HG02852 (cell line): ENCODE data around the gene PTPN1.
"Not testable (repeated sequence)": the region's sequence is repeated elsewhere in the genome, so short reads cannot be mapped to it uniquely, and the experiment has no call there.

Experiments used
- ATAC-seq: cut with Tn5 transposase; IDR thresholded peaks from one replicate; pipeline ENCODE4 v1.9.1; 2021; ENCODE audit warnings: mild to moderate bottlenecking, moderate library complexity; ENCODE audit not compliant: unreplicated experiment

Gene PTPN1

DNA sequence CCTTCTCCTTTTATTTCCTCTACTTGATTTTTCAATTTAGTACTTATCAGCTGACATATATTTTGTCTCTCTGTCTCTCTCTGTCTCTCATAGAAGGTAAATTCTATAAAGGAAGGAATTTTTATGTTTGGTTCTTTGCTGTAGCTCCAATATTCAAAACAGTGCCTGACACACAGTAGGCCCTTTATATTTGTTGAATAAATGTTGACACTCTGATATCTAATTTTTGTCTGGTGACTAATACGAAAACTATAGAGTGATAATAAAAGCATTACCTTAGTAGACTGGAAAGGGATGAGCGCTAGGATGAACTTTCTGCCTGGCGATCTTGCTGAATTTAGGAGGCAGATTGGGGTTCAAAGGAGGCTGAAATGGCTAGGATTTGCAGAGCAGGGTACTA is 42.8 kb downstream of the PTPN1 start:
- no peak for ATAC-seq

DNA sequence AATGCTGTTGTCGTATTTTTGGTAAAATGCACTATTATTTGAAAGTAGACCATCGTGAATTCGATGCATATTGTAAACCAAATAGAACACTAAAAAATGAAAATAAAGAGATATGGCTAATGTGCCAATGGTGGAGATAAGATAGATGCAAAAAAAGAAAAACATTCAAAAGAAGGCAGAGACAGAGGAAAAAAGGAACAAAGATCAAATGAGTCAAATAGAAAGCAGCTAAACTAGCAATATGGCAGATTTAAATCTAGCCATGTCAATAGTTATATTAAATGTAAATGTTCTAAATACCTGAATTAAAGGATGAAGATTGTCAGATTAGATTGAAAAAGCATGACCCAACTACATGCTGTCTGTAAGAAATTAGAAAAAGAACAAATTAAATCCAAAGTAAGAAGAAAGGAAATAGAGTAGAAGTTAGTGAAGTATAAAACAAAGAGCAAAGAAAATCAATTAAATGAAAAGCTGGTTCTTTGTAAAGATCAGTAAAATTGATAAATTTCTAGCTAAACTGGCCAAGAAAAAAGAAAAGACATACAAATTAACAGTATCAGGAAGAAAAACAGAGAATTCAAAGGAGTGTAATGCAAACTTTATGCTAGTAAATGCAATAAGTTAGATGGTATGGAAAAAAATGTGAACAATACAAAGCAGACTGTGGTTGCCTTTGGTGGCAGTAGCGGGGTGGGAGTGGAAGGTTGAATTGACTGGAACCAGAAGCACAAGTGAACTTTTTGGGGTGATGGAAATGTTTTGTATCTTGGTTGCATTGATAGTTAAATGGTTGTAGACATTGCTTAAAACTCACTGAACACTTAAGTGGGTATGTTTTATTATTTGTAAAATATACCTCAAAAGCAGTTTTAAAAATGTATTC is 44.8 kb downstream of the PTPN1 start:
- no peak for ATAC-seq

DNA sequence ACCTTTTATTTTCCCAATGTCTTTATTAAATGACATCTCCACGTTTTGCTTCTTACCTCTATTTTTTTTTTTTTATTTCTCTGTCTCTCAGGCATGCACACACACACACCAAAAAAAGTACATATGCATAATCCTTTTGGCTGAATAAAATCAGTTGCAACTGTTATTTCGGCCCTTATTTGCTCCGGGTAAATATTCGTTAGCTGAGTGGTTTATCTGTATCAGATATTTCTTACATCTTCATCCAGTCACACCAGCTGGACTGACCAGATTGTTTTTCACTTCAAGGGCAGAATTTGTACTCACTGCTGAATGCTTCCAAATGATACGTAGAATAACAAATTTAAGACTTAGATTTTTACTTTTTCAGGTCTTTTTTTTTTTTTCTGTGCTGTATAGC is 45.5 kb downstream of the PTPN1 start:
- ATAC-seq: no peak

DNA sequence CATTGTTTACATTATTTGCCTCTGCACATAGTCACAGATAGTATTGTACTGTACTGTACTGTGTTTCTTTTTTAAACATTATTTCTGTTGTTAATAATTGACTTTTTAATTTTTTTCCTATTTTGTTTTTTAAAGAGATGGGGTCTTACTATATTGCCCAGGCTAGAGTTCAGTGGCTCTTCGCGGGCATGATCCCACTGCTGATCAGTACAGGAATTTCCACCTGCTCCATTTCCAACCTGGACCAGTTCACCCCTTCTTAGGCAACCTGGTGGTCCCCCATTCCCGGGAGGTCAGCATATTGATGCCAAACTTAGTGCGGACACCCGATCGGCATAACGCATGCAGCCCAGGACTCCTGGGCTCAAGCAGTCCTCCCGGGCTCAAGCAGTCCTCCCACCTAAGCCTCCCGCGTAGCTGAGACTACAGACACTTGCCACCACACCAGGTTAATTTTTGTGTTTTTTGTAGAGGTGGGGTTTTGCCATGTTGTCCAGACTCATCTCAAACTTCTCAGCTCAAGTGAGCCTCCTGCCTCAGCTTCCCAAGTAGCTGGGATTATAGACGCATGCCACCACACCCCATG is 47.5 kb downstream of the PTPN1 start:
- no peak for ATAC-seq

DNA sequence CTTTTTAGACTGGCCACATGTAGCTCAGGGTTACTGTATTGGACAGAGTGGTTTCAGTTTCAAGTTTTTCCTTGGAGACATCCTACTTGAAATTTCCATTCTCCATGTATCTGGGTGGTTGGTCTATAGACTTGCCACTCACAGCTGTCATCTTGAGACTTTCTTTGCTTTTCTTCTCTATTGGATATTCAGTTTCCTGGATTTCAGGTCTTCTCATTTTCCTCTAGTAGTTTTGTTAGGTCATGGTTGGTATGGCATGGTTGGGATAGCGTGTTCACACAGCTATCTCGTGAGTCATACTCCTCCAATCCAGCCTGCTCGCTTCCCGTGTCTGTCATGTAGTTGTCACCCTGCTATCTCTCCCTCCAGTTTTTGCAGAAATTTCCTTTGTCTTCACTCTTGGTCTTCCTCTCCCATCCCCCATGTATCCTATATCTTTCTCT is 48.3 kb downstream of the PTPN1 start:
- ATAC-seq: no peak

DNA sequence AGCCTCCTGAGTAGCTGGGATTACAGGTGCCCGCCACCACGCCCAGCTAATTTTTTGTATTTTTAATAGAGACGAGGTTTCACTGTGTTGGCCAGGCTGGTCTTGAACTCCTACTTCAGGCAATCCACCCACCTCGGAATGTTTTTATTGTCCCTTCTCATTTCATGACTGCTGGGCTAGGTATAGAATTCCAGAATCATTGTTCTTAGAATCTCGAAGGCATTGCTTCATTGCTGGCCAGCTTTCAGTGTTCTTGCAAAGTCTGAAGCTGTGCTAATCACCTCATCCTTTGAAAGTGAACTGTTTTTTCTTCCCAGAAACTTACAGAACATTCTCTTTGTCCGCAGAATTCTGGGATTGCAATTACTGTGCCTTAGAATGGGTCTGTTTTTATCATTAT is 49.0 kb downstream of the PTPN1 start:
- ATAC-seq: no peak

DNA sequence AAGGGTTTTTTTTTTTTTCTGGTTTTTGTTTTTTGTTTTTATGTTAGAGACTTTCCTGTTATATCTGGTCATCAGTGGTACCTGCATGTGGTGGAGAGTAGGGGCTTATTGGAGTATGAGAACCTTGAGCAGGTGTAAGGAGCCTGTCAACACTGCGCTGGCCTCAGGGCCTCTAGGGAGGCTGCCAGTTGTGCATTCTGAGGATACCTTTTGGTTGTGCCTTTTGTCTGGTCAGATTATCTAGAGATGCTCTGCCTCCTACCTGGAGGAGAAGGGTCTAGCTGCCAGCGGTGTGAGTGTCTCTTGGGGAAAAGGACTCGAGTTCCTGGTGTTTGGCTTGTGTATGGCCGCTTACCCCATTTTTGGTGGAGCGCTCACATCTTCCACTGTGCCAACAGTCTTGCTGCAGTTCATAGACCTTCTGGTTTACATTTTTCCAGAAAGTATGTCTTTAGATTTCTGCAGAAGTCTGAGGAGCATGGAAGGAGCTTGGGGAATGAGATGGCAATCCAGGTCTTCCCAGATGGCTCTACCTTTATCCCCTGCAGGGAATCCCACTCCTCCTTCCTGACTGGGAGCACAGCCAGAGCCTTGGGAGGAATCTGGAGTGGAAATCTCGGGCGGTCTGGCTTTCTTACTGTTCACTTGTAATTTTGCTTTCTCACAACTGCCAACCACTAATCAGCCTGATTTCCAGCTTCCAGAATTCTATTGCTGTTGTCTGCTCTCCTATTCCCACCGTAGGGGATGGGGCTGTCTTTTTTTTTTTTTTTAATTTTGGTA is 49.9 kb downstream of the PTPN1 start:
- no peak for ATAC-seq

DNA sequence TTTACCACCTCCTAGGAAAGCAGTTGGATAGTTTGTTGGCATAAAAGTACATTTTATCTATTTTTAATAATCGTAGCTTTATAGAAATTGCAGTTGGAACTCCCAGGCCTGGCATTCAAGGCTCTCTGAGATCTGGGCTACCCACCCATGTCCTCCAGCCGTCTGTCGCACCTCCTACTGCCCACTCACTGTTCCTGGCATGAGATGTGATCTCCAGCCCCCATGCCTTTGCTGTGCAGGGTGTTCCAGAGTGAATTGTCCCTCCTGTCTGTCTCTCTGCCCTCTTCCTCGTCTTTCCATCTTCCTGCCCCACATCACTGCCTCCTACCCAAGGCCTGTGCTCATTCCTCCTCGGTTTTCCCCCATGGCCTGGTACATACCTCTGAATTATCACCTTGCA is 50.7 kb downstream of the PTPN1 start:
- no peak for ATAC-seq

DNA sequence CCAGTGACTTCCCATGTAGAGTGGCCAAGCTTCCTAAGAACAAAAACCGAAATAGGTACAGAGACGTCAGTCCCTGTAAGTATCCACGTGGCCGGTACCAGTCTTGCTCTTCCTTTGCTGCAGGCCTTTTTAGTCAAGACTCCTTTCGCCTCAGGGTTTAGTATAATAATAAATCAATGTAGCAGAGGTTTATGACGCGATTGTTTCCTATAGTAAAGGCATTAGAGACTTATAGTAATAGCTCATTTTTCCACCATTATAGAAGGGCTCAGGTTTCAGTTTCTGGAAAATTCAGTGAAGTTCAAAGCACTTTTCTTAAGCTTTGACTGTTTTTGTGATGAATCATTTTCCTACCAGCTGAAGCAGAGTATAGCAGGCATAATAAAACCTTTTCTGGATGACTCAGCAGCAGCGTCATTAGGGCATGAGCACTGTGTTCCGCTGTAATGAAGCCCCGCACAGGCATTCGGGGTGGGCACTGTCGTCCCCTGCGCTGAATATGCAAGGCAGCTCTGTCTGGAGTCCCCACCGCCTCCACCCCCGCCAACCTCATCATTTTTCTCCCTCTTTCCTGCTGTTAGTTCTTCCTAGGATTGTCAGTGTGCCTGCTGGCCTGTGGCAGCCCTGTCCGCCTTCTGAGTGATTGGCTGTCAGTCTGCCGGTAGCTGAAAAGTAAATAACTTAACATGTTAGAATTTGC is 51.3 kb downstream of the PTPN1 start:
- ATAC-seq: no peak

DNA sequence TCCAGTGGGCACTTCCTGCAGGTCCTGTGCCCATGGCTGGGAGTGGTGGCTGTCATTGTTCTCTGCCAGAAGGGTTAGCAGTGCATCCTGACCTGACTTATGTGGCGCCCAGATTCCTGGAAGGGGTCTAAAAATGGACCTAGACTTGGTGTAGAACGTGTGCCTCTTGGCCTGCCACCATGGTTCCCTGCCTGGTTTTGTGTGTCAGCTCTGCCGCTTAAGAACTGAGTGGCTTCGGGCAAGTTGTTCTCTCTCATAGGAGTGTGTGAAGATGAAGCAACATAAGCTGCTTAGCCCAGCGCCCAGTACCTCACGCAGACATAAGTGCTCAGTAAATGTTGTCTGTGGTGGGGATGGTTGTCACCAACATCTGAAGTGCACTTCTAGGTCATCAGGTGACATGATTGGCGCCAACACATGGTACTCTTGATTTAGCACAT is 52.1 kb downstream of the PTPN1 start:
- no peak for ATAC-seq

DNA sequence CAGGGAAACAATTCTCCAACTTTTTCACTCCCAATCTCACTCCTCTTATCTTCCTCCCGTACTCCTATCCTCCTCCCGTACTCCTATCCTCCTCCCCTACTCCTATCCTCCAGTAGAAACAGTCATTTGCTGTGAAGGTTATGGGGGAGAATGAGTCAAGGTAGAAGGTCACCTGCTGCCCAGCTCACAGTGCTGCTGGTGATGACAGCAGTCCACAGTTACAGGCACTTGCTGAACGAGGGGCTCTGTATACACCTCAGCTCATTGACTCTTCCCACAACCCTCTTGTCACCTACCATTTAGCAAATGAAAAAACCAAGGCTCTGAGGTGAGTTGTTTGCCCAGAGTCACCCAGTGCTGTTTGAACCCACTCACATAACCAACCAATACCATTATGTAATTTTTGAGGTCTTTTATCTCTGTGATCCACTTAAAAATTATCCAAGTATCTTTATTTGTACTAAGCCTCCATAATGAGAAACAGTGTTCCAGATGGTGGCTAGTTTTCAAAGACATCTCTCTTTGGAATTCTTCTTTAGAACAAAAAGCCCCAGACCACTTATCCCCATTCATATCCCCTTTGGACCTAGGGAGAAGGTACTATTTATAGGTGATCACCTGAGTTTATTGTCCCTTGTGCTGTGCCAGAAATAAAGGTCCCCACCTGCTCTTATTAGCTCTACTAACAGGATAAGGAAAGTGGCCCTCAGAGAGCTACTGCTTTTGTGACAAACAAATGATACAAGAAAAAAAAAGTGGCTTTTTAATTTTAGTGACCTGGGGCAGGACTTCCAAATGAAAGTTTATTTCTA is 53.2 kb downstream of the PTPN1 start:
- no peak for ATAC-seq

DNA sequence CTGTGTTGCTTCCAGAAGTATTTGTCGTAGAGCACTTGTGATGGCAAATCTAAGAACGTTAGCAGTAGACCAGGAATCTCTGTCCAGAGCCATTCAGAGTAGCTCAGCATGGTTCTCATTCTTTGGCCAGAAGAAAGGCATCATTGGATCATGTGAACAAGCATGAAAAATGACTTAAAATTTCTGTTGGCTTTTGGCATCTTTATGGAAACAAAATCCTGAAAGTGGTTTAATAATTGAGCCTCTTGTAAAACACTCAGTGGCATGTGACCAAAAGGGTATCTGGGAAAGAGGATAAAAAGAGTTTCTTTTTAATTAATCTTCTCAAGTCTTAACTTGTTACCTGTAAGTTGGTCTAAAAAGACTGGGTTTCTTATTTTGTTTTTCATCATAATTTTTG is 55.2 kb downstream of the PTPN1 start:
- no peak for ATAC-seq

DNA sequence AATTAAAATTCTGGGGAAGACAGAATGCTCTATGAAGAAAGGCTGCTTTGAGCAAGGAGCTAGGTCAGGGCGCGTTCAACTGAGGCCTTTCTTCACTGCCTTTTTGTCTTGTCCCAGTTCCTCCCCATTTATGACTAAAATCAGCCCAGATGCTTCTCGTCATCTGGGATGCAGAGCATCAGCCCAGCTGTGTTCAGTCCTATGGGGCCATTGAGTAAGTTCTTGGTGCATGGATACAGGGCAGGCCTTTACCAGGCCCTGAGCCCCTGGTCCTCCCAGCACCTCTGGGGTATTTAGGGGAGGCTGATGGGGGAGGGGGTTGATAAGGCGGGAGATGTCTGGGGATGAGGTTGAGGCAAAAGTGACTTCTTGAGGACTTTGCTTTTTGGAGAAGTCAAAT is 55.7 kb downstream of the PTPN1 start:
- no peak for ATAC-seq

DNA sequence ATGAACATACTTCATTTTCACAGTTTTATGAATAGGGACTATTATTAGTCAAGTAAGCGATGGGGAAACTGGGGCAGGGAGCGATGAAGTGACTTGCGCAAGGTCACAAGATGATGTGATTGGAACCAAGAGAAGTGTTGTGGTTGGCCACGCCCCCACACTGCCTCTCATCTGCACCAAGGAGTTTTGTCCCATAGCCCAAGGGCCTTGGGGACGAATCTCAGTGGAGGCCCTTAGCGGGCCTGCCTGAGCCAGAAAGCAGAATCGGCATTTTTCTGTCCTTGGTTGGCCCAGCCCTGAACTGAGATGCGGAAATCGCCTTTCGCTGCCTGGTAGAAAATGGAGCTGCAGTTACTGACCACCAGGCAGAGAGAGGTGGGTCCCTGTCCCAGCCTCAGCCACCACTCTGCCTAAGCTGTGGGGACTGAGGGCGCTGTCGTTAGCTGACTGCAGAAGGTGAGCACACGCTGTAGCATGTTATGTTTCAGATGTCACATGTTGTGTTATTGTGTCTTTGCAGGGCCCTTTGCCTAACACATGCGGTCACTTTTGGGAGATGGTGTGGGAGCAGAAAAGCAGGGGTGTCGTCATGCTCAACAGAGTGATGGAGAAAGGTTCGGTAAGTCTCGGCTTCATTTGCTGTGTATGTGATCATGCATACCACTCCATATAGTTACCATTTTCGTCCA is 57.8 kb downstream of the PTPN1 start:
- ATAC-seq: no peak

DNA sequence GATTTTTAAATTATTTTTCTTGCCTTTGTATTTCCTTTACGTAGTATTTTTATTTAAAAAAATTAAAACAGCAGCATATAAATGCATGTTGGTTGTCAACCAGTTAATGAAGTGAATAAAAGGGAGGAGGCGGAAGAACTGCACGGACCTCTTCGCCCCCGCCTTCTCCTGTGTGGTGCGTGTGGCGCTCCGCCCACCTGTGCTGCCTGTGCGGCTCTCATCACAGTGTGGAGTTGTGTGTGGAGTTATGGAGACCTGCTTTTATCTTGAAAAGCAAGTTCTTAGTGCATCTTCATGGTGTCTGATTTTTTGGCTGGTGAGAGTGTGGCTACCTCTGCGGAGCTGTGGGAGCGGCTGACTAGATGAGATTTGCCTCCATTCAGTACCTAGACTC is 58.4 kb downstream of the PTPN1 start:
- no peak for ATAC-seq

DNA sequence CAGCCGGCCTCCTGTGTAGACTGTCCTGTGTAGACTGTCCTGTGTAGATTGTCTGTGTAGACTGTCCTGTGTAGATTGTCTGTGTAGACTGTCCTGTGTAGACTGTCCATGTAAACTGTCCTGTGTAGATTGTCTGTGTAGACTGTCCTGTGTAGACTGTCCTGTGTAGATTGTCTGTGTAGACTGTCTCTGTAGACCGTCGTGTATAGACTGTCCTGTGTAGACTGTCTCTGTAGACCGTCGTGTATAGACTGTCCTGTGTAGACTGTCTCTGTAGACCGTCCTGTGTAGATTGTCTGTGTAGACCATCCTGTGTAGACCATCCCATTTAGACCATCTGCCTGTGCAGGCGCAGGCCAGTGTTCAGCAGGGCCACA is 59.3 kb downstream of the PTPN1 start:
- not testable (repeated sequence) for ATAC-seq

DNA sequence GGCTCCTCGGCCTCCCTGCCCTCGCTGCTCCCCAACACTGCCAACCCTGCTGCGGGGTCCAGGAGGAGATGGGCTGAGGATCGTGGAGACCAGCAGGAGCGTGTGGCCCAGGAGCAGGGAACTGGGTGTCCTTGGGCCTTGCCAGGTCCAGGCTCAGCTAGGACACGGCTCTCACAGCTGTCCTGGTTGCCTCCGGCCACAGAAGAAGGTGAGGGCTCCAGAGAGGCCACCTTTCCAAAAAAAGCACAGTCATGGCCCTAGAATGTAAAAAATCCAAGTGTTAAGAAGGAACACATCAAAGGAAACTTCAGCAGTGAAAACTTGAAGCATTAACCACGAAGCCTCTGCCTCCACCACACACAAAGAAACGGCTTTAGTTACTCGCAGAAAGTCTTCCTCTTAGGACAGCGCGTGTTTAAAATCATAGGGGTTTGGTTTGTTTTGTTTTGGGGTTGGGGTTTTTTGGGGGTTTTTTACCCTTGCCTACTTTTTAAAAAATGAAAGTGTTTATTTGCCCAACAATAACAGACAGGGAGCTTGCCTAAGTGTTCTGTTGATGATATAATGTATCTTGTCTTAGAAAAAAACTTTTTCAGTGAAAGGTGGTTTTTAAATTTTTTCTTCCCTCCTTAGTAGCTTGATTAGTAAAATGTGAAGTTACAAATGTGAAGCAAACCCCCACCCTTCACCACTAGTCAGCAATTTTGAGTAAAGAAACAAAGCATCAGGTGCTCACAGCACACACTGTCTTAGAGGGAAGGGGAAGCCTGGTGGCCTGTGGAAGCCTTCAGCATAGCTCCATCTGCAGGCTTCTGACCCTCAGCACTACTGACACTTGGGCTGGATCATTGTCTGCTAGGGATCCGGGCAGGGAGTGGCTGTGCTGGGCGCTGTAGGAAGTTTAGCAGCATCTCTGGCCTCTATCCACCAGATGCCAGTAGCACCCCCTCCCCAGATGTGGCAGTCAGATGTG is 60.0 kb downstream of the PTPN1 start:
- peak; percentile 81 for ATAC-seq

DNA sequence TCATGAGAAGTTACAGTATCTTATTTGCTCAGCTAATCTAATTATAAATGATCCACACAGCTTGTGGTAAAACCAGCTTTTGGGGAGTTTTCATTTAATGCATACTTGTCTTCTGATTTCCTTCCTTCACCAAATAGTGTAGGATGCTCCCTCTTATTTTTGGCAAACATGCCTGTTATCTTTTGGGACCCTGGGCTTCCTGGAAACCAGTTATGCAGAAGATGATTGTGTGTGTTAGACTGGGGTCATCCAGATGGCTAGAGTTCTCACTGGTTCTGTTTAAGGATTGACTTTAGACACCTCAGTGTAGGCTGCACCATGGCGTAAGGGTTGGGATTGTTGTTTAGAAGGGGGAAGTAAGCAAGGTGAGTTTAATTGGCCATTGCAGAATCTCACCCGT is 61.3 kb downstream of the PTPN1 start:
- no peak for ATAC-seq
